ENCODE results near the gene RALGAPA2.

- TF ChIP-seq FOXM1 (IDR thresholded peaks at IDR 0.05; ENCODE audit: borderline replicate concordance) (no peak), SP1 (IDR thresholded peaks at IDR 0.05) (no peak), L3MBTL2 (conservative IDR thresholded peaks at IDR 0.05) (no peak), CTBP1 (IDR thresholded peaks at IDR 0.05; ENCODE audit: borderline replicate concordance) (no peak), BHLHE40 (IDR thresholded peaks at IDR 0.05; ENCODE audit: borderline replicate concordance) (no peak), PKNOX1 (IDR thresholded peaks at IDR 0.05) (no peak), SUZ12 (IDR thresholded peaks at IDR 0.05) (no peak), NFRKB (IDR thresholded peaks at IDR 0.05) (no peak), TARDBP (IDR thresholded peaks at IDR 0.05) (no peak), FOXA1 (IDR thresholded peaks at IDR 0.05) (no peak)
These were observed 143.7 kb downstream of the RALGAPA2 start for GRCh38 chr20:20568604-20569205.
